ENCODE data around the gene LCNL1. TPM values are rescaled to one million over a fixed set of nuclear protein-coding genes. Genes with fewer than 3 reads are reported as not detected.

Gene LCNL1
- total and polyA plus RNA-seq, 2 of the 13 experiments (the other 11 are each of a cell fraction or from before 2014, with no cell fraction given) = not detected

DNA sequence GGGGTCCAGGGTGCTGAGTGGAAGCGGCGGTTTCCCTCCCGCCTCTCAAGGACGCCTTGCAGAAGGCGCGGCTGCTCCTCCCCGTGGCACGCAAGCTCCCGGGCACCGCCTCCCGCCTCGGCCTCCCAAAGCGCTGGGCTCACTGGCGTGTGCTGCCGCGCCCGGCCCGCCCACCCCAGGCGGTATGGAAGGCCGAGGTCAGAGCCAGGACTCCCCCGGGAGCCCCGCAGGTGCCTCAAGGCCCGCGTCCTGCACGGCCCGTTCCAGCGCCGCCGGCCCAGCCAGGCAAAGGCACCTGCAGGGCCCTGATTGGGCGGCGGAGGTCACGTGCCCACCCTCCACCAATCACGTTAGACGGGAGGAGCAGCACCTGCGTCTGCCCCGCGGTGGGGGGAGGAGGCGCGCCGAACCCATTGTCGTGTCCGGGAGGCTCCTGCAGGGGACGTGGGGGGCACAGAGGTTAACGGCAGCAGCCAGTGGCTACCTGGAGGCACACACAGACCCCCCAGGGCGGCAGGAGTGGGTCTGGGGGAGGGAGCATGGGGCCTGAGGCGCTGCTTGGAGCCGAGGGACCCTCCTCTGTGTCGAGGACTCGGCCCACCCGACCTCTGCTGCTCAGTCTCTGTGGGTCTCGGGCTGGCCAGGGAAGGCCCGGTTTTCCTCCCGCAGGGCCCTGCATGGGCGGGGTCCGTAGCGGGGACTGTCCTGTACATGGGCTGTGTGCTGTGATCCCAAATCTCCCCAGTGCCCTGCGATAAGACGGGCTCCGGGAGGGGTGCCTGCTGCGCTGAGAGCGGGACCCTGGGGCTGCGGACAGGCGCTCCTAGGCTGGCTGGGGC, 32.8 kb upstream of the LCNL1 start (continued):
- TF ChIP-seq SNAPC2 (CRISPR knock-in tag; IDR thresholded peaks at IDR 0.05) (no peak), ZNF629 (CRISPR knock-in tag; conservative IDR thresholded peaks at IDR 0.05) (no peak), NFKBIZ (CRISPR knock-in tag; IDR thresholded peaks at IDR 0.05) (no peak), ZMAT5 (CRISPR knock-in tag; IDR thresholded peaks at IDR 0.05; ENCODE audit: borderline replicate concordance, low read depth) (no peak), ELF1 (CRISPR knock-in tag; IDR thresholded peaks at IDR 0.05) (no peak), KLF6 (CRISPR knock-in tag; IDR thresholded peaks at IDR 0.05) (peak; percentile 51; the same call in 1 of the 2 replicates), ZNF510 (CRISPR knock-in tag; IDR thresholded peaks at IDR 0.05; ENCODE audit: low read depth) (no peak), ZMAT3 (CRISPR knock-in tag; conservative IDR thresholded peaks at IDR 0.05) (peak; percentile 56; the same call in 1 of the 2 replicates), CEBPZ (IDR thresholded peaks at IDR 0.05; ENCODE audit: low read length) (no peak), ZSCAN21 (CRISPR knock-in tag; IDR thresholded peaks at IDR 0.05; ENCODE audit: borderline replicate concordance) (peak; percentile 57; the same call in 1 of the 2 replicates), HOXA7 (CRISPR knock-in tag; IDR thresholded peaks at IDR 0.05) (no peak), ZNF570 (CRISPR knock-in tag; IDR thresholded peaks at IDR 0.05; ENCODE audit: borderline replicate concordance) (no peak), HINFP (CRISPR knock-in tag; IDR thresholded peaks at IDR 0.05; ENCODE audit: low read depth) (peak; percentile 18; the same call in 1 of the 2 replicates), GATA4 (IDR thresholded peaks at IDR 0.05; ENCODE audit: borderline replicate concordance, low read depth) (peak; percentile 35; the same call in 1 of the 2 replicates)
- TF ChIP-seq, protein P1, sequence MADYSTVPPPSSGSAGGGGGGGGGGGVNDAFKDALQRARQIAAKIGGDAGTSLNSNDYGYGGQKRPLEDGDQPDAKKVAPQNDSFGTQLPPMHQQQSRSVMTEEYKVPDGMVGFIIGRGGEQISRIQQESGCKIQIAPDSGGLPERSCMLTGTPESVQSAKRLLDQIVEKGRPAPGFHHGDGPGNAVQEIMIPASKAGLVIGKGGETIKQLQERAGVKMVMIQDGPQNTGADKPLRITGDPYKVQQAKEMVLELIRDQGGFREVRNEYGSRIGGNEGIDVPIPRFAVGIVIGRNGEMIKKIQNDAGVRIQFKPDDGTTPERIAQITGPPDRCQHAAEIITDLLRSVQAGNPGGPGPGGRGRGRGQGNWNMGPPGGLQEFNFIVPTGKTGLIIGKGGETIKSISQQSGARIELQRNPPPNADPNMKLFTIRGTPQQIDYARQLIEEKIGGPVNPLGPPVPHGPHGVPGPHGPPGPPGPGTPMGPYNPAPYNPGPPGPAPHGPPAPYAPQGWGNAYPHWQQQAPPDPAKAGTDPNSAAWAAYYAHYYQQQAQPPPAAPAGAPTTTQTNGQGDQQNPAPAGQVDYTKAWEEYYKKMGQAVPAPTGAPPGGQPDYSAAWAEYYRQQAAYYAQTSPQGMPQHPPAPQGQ (CRISPR knock-in tag; IDR thresholded peaks at IDR 0.05; ENCODE audit: borderline replicate concordance) = no peak
- TF ChIP-seq, protein P2, sequence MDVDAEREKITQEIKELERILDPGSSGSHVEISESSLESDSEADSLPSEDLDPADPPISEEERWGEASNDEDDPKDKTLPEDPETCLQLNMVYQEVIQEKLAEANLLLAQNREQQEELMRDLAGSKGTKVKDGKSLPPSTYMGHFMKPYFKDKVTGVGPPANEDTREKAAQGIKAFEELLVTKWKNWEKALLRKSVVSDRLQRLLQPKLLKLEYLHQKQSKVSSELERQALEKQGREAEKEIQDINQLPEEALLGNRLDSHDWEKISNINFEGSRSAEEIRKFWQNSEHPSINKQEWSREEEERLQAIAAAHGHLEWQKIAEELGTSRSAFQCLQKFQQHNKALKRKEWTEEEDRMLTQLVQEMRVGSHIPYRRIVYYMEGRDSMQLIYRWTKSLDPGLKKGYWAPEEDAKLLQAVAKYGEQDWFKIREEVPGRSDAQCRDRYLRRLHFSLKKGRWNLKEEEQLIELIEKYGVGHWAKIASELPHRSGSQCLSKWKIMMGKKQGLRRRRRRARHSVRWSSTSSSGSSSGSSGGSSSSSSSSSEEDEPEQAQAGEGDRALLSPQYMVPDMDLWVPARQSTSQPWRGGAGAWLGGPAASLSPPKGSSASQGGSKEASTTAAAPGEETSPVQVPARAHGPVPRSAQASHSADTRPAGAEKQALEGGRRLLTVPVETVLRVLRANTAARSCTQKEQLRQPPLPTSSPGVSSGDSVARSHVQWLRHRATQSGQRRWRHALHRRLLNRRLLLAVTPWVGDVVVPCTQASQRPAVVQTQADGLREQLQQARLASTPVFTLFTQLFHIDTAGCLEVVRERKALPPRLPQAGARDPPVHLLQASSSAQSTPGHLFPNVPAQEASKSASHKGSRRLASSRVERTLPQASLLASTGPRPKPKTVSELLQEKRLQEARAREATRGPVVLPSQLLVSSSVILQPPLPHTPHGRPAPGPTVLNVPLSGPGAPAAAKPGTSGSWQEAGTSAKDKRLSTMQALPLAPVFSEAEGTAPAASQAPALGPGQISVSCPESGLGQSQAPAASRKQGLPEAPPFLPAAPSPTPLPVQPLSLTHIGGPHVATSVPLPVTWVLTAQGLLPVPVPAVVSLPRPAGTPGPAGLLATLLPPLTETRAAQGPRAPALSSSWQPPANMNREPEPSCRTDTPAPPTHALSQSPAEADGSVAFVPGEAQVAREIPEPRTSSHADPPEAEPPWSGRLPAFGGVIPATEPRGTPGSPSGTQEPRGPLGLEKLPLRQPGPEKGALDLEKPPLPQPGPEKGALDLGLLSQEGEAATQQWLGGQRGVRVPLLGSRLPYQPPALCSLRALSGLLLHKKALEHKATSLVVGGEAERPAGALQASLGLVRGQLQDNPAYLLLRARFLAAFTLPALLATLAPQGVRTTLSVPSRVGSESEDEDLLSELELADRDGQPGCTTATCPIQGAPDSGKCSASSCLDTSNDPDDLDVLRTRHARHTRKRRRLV (CRISPR knock-in tag; IDR thresholded peaks at IDR 0.05) = no peak
